Spleen (tissue), 11 donors: Measurements from ENCODE around the gene METTL3. TPM values are rescaled to one million over a fixed set of nuclear protein-coding genes. Genes with fewer than 3 reads are reported as not detected.
A peak's percentile ranks its signal among the peaks of the same experiment; 100 is the strongest.
"Not testable (repeated sequence)": the region's sequence is repeated elsewhere in the genome, so short reads cannot be mapped to it uniquely, and the experiment has no call there.

Experiments used
- DNase-seq: peaks from one replicate; pipeline ENCODE4 v3.0.0-alpha.2; 2020
- H3K27ac ChIP-seq, 8 donors: fragments of 200-600 bp; sonication (generic) in 7 of 8; 1 replicate in 4 of 8; 2 replicates in 4 of 8; pipeline versions ENCODE4 v1.5.0 to v1.8.0; 2016 to 2021; ENCODE audit warnings: inconsistent platforms in 4 of 8, mild to moderate bottlenecking in 4 of 8, moderate library complexity in 1 of 8
- H3K27me3 ChIP-seq, 7 donors: fragments of 200-600 bp; sonication (generic) in 6 of 7; replicated peaks in 1 of 7; 1 replicate in 4 of 7; 2 replicates in 3 of 7; pipeline versions ENCODE4 v1.5.0 to v1.8.0; 2016 to 2021; ENCODE audit warnings: inconsistent platforms in 3 of 7, mild to moderate bottlenecking in 1 of 7
- H3K36me3 ChIP-seq, 6 donors: fragments of 200-600 bp; sonication (generic) in 5 of 6; 1 replicate in 4 of 6; 2 replicates in 2 of 6; pipeline versions ENCODE4 v1.5.0 to v1.8.0; 2016 to 2021; ENCODE audit warnings: inconsistent platforms in 2 of 6
- H3K4me1 ChIP-seq, 6 donors: fragments of 200-600 bp; sonication (generic) in 5 of 6; 1 replicate in 3 of 6; 2 replicates in 3 of 6; pipeline versions ENCODE4 v1.5.0 to v1.8.0; 2016 to 2021; ENCODE audit warnings: inconsistent platforms in 3 of 6
- H3K4me3 ChIP-seq, 8 donors: fragments of 200-600 bp; sonication (generic) in 7 of 8; 1 replicate in 4 of 8; 2 replicates in 4 of 8; pipeline versions ENCODE4 v1.5.0 to v1.8.0; 2016 to 2021; ENCODE audit warnings: inconsistent platforms in 4 of 8, mild to moderate bottlenecking in 4 of 8, moderate library complexity in 2 of 8
- H3K9me3 ChIP-seq, 8 donors: fragments of 200-600 bp; sonication (generic) in 7 of 8; 1 replicate in 4 of 8; 2 replicates in 4 of 8; pipeline versions ENCODE4 v1.5.0 to v1.8.0; 2016 to 2021; ENCODE audit warnings: inconsistent platforms in 4 of 8
- CTCF ChIP-seq, 11 experiments: fragments of 200-600 bp in 7 of 11; fragments of 450-650 bp in 4 of 11; sonication (generic) in 4 of 11; IDR thresholded peaks in 8 of 11; conservative IDR thresholded peaks in 3 of 11; 1 replicate in 7 of 11; 2 replicates in 4 of 11; pipeline versions ENCODE4 v1.4.0 to v1.8.0; 2016 to 2021; ENCODE audit warnings: antibody characterized with exemption in 11 of 11, inconsistent platforms in 4 of 11, mild to moderate bottlenecking in 1 of 11
- POLR2A ChIP-seq, 3 donors: fragments of 450-650 bp; IDR thresholded peaks; one replicate each; pipeline ENCODE4 v1.5.1; 2017; ENCODE audit warnings: antibody characterized with exemption in 3 of 3, mild to moderate bottlenecking in 1 of 3
- POLR2AphosphoS5 ChIP-seq, 3 donors: sonication (generic); formaldehyde crosslinking; IDR thresholded peaks; one replicate each; pipeline ENCODE4 v1.5.1; 2017; ENCODE audit warnings: antibody characterized with exemption in 3 of 3
- WGBS, 5 donors: extraction: QIAGEN DNeasy Blood & Tissue Kit in 3 of 5; methylation state at CpG; one replicate each; pipeline versions ENCODE4 v1.1.5 to v1.1.7; 2013 to 2018; 5-methylcytosine and 5-hydroxymethylcytosine counted together
- intact Hi-C: fragments of 100-400 bp; cut with DNase I; formaldehyde crosslinking; loops from one replicate; pipeline ENCODE4 v1.15.0; 2023; ENCODE audit warnings: low total_unique reads
- polyA plus RNA-seq, 3 donors: library from polyadenylated mRNA; stranded (reverse); fragments of 200-250 nt; gene quantifications; one replicate each; pipeline ENCODE4 v1.2.1, GENCODE V29; 2013
- total RNA-seq, 7 donors: library from RNA; depleted of rRNA in 3 of 7; stranded (reverse); fragments of >200 nt in 3 of 7; fragmentation: NEBNext Ultra II Directional in 4 of 7; extraction: Animal tissue kit (Norgen Biotek cat#: 25700) in 4 of 7; gene quantifications; one replicate each; pipeline versions ENCODE4 v1.1.0 to v1.2.1, GENCODE V29; 2016 to 2021
- donor health status: healthy with polysubstance abuse.
- donor health status: DM: no; HTN: no; CAD: no; lungs with moderate emphysema.
- donor health status: DM: no; HTN: no; CAD: no.
- donor health status: Bipolar disorder and iron deficiency.
- donor health status: healthy.
- donor health status: DM: no; HTN: no; CAD: no.
- donor health status: DM: yes; HTN: yes; CAD: no.

METTL3 gene
- total and polyA plus RNA-seq, 10 donors = 46.2 to 88.7 (median 59.3) TPM

- no peak for DNase-seq
- WGBS, 5 donors = 64 to 79% (median 69%) methylated on average over 5 of the region's 5 CpGs
- TF ChIP-seq POLR2A (IDR thresholded peaks at IDR 0.05) (no peak), POLR2AphosphoS5 (IDR thresholded peaks at IDR 0.05) (no peak), CTCF (IDR thresholded peaks at IDR 0.05 in 8 of 11, conservative IDR thresholded peaks at IDR 0.05 in 3 of 11) (no peak)
- peaks cover 0 to 13% (median 8%) of the 10 kb centered on the region in 6 donors for H3K4me1 ChIP-seq
- no peaks in the 10 kb centered on the region for H3K36me3 ChIP-seq
- no peaks in the 10 kb centered on the region for H3K27me3 ChIP-seq
- intact Hi-C loops = loop anchor here (5.0 kb wide), 1 partner anchor 54 kb away; no protein-coding TSS in a partner anchor
- H3K4me3 ChIP-seq = no peak overlapping the region
- H3K27ac ChIP-seq = peak overlapping the region in 2 of 8 donors; percentile 38 to 46
- no peaks in the 10 kb centered on the region for H3K9me3 ChIP-seq
These were observed 45.4 kb upstream of the METTL3 start for GRCh38 chr14:21556378-21557083.

DNA sequence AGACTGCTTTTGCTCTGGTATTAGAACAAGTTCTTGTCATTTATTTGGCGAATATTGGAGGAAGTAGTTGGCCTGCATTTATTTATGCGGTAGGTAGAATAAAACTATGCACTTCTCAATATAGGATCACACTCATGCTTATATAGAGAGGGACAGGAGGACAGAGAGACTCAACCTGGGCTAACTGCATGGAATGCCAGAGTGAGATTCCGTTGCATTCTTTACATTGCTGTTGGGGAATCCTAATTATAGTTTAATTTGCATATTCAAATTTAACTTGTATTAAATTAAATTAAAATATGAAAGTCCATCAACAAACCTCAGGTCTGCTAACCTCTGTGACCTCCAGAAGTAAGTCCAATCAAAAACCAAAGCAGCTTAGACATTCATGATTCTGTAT, 42.1 kb upstream of the METTL3 start:
- TF ChIP-seq CTCF (IDR thresholded peaks at IDR 0.05 in 8 of 11, conservative IDR thresholded peaks at IDR 0.05 in 3 of 11) (no peak), POLR2A (IDR thresholded peaks at IDR 0.05) (no peak), POLR2AphosphoS5 (IDR thresholded peaks at IDR 0.05) (no peak)
- H3K36me3 ChIP-seq = no peaks in the 10 kb centered on the region
- no peak for DNase-seq
- H3K4me3 ChIP-seq = no peak overlapping the region
- no peaks in the 10 kb centered on the region for H3K9me3 ChIP-seq
- H3K27me3 ChIP-seq = no peaks in the 10 kb centered on the region
- 83 to 94% (median 88%) methylated on average over 3 of the region's 3 CpGs for WGBS, 5 donors
- intact Hi-C loops = no loop called here
- peaks cover 0 to 13% (median 8%) of the 10 kb centered on the region in 6 donors for H3K4me1 ChIP-seq
- H3K27ac ChIP-seq = no peak overlapping the region

GRCh38 chr14:21544588-21544987, 33.4 kb upstream of the METTL3 start:
- H3K4me3 ChIP-seq, DNase-seq, H3K9me3 ChIP-seq, H3K36me3 ChIP-seq, H3K27ac ChIP-seq, intact Hi-C loops, H3K4me1 ChIP-seq: not testable (repeated sequence)
- 82 to 94% (median 90%) methylated on average over 6 to 7 of the region's 7 CpGs for WGBS, 5 donors
- H3K27me3 ChIP-seq = peaks cover 0 to 27% (median 0%) of the 10 kb centered on the region in 7 donors

GRCh38 chr14:21543963-21544362, 32.8 kb upstream of the METTL3 start:
- H3K4me1 ChIP-seq = no peaks in the 10 kb centered on the region
- H3K27me3 ChIP-seq = peaks cover 0 to 33% (median under 1%) of the 10 kb centered on the region in 7 donors
- no peak overlapping the region for H3K27ac ChIP-seq
- no peak for TF ChIP-seq POLR2A (IDR thresholded peaks at IDR 0.05)
- no peak for TF ChIP-seq POLR2AphosphoS5 (IDR thresholded peaks at IDR 0.05)
- TF ChIP-seq CTCF (IDR thresholded peaks at IDR 0.05 in 8 of 11, conservative IDR thresholded peaks at IDR 0.05 in 3 of 11) = no peak
- intact Hi-C loops = no loop called here
- no peaks in the 10 kb centered on the region for H3K36me3 ChIP-seq
- no peak for DNase-seq
- no peaks in the 10 kb centered on the region for H3K9me3 ChIP-seq
- no peak overlapping the region for H3K4me3 ChIP-seq
- WGBS, 5 donors = 55 to 71% (median 61%) methylated on average over 5 of the region's 5 CpGs
